Upper lobe of right lung (tissue), 1 donor: ENCODE results near the gene CHP2. TPM values are rescaled to one million over a fixed set of nuclear protein-coding genes. Genes with fewer than 3 reads are reported as not detected.
"Not testable (repeated sequence)": the region's sequence is repeated elsewhere in the genome, so short reads cannot be mapped to it uniquely, and the experiment has no call there.

Source experiments
- ATAC-seq: fragments of 200-7000 bp; cut with Tn5 transposase; one replicate; pipeline ENCODE4 v1.9.1; 2020; ENCODE audit warnings: mild to moderate bottlenecking, moderate library complexity
- DNase-seq: peaks from one replicate; pipeline ENCODE4 v3.0.0-alpha.2; 2020
- H3K27ac ChIP-seq: fragments of 200-600 bp; one replicate; pipeline ENCODE4 v1.8.0; 2022
- H3K27me3 ChIP-seq: fragments of 200-600 bp; one replicate; pipeline ENCODE4 v1.8.0; 2022; ENCODE audit warnings: mild to moderate bottlenecking
- H3K36me3 ChIP-seq: fragments of 200-600 bp; one replicate; pipeline ENCODE4 v1.8.0; 2022
- H3K4me1 ChIP-seq: fragments of 200-600 bp; one replicate; pipeline ENCODE4 v1.8.0; 2022
- H3K4me3 ChIP-seq: fragments of 200-600 bp; one replicate; pipeline ENCODE4 v1.8.0; 2022; ENCODE audit warnings: mild to moderate bottlenecking
- H3K9me3 ChIP-seq: fragments of 200-600 bp; one replicate; pipeline ENCODE4 v1.8.0; 2022
- intact Hi-C: fragments of 100-400 bp; cut with DNase I; formaldehyde crosslinking; loops from one replicate; pipeline ENCODE4 v1.11.0; 2022
- total RNA-seq: library from RNA; stranded (reverse); fragmentation: NEBNext Ultra II Directional; extraction: Animal tissue kit (Norgen Biotek cat#: 25700); gene quantifications from one replicate; pipeline ENCODE4 v1.2.1, GENCODE V29; 2021
- TF ChIP-seq, protein P1 (sequence below): fragments of 200-600 bp; IDR thresholded peaks from one replicate; pipeline ENCODE4 v1.8.0; 2022; ENCODE audit warnings: antibody characterized with exemption
- donor health status: DM: no; HTN: yes; CAD: no; lungs with severe emphysema.

The CHP2 gene
- total RNA-seq, 1 donor from 2014 or later: not detected

DNA sequence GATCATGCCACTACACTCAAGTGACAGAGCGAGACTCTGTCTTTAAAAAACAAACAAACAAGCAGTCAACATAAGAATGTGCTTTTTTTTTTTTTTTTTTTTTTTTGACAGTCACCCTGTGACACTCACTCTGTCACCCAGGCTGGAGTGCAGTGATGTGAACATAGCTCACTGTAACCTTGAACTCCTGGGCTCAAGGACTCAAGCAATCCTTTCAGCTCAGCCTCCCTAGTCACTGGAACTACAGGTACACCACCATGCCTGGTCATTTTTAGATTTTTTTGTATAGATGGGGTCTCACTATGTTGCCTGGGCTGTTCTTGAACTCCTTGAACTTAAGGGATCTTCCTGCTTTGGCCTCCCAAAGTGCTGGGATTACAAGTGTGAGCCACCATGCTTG, 15.3 kb upstream of the CHP2 start:
- ATAC-seq (no peak), DNase-seq (no peak)
- H3K36me3 ChIP-seq: no peaks in the 10 kb centered on the region
- H3K27ac ChIP-seq: no peak overlapping the region
- H3K27me3 ChIP-seq: peaks cover 3% of the 10 kb centered on the region
- TF ChIP-seq, protein P1, sequence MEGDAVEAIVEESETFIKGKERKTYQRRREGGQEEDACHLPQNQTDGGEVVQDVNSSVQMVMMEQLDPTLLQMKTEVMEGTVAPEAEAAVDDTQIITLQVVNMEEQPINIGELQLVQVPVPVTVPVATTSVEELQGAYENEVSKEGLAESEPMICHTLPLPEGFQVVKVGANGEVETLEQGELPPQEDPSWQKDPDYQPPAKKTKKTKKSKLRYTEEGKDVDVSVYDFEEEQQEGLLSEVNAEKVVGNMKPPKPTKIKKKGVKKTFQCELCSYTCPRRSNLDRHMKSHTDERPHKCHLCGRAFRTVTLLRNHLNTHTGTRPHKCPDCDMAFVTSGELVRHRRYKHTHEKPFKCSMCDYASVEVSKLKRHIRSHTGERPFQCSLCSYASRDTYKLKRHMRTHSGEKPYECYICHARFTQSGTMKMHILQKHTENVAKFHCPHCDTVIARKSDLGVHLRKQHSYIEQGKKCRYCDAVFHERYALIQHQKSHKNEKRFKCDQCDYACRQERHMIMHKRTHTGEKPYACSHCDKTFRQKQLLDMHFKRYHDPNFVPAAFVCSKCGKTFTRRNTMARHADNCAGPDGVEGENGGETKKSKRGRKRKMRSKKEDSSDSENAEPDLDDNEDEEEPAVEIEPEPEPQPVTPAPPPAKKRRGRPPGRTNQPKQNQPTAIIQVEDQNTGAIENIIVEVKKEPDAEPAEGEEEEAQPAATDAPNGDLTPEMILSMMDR: no peak
- H3K9me3 ChIP-seq: no peaks in the 10 kb centered on the region
- intact Hi-C loops: no loop called here
- H3K4me3 ChIP-seq: no peak overlapping the region
- H3K4me1 ChIP-seq: no peaks in the 10 kb centered on the region

DNA sequence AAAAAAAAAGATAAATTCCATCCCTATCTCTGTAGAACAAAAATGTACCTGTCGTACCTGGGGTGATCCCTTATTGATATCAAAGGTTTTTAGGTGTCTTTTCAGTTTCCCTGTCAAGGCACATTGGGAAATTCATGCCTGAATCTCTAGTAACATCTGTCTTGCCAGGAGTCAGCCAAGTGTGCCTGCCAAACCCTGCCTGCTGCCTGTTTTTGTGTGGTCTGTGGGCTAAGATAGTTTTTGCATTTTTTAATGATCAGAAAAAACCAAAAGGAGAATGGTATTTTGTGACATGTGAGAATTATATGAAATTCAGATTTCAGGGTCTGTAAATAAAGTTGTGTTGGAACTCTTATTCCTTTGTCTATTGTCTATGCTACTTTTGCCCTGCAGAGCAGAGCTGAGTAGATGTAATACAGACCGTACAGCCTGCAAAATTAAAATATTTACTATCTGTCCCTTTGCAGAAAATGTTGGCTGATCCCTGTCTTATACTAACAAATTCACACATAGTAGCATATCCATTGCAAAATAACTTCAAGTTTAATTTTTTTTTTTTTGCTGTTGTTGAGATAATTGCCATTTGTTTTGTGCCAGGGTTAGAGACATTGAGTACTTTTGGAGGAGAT, 13.0 kb upstream of the CHP2 start:
- Histone ChIP-seq H3K36me3 (no peaks in the 10 kb centered on the region), H3K27ac (no peak overlapping the region), H3K27me3 (peaks cover 3% of the 10 kb centered on the region), H3K9me3 (no peaks in the 10 kb centered on the region), H3K4me3 (no peak overlapping the region), H3K4me1 (no peaks in the 10 kb centered on the region)
- DNase-seq (no peak), ATAC-seq (no peak)
- TF ChIP-seq, protein P1: no peak
- intact Hi-C loops: no loop called here

DNA sequence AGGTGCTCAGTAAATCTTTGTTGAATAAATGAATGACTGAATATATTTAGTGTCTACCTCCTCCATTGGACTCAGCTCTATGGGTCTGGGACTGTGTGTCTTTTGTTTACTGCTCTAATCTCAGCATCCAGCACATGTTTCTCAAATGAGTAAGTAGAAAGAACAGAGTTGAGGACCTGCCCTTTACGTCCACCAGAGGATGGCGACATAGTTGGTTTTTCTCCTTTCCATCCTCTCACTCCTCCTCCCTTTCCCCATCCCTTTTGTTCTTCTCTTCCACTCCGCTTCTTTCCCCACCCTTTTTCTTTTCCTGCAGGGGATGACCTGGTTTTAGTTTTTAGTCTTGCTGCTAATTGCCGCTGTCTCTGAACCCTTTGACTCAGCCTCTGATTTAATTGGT, 12.1 kb upstream of the CHP2 start:
- intact Hi-C loops: no loop called here
- no peak for ATAC-seq
- H3K27me3 ChIP-seq: peaks cover 3% of the 10 kb centered on the region
- H3K4me1 ChIP-seq: no peaks in the 10 kb centered on the region
- H3K4me3 ChIP-seq: no peak overlapping the region
- TF ChIP-seq, protein P1: no peak
- H3K36me3 ChIP-seq: no peaks in the 10 kb centered on the region
- DNase-seq: no peak
- H3K9me3 ChIP-seq: no peaks in the 10 kb centered on the region
- no peak overlapping the region for H3K27ac ChIP-seq

DNA sequence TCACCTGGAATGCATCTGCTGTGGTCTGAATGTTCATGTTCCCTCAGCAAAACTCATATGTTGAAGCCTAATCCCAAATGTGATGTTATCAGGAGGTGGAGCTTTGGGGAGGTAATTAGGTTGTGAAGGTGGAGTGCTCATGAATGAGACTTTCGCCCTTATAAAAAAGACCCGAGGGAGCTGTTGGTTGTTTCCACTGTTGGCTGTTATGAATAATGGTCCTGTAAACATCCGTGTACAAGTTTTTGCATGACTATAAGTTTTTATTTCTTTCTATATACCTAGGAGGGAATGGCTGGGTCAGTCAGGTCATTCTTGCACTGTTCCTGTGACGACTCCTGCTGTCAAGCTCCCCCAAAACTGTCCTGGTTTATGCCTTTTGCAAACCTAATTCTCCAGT, 9.6 kb upstream of the CHP2 start:
- DNase-seq (no peak), ATAC-seq (no peak)
- Histone ChIP-seq H3K36me3 (no peaks in the 10 kb centered on the region), H3K27me3 (no peaks in the 10 kb centered on the region), H3K9me3 (no peaks in the 10 kb centered on the region), H3K4me1 (no peaks in the 10 kb centered on the region), H3K27ac (no peak overlapping the region), H3K4me3 (no peak overlapping the region)
- intact Hi-C loops: no loop called here
- TF ChIP-seq, protein P1: no peak

DNA sequence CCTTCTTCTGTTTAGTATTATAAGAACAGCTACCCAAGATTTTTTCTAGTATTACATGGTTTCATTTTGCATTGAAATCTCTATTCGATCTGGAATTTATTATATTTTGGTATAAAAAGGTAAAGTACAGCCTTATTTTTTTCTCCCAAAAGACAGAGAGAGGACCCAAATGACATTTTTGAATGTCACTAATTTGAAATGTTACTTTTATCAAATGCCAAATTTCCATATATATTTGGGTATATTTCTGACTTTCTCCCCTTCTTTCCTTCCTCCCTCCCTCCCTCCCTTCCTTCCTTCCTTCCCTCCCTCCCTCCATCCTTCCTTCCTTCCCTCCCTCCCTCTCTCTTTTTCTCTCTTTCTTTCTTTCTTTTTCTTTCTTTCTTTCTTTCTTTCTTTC, 6.2 kb upstream of the CHP2 start:
- no peaks in the 10 kb centered on the region for H3K4me1 ChIP-seq
- no peak overlapping the region for H3K4me3 ChIP-seq
- DNase-seq: no peak
- no peaks in the 10 kb centered on the region for H3K9me3 ChIP-seq
- intact Hi-C loops: no loop called here
- peaks cover 6% of the 10 kb centered on the region for H3K27me3 ChIP-seq
- TF ChIP-seq, protein P1: no peak
- no peak overlapping the region for H3K27ac ChIP-seq
- ATAC-seq: no peak
- no peaks in the 10 kb centered on the region for H3K36me3 ChIP-seq

DNA sequence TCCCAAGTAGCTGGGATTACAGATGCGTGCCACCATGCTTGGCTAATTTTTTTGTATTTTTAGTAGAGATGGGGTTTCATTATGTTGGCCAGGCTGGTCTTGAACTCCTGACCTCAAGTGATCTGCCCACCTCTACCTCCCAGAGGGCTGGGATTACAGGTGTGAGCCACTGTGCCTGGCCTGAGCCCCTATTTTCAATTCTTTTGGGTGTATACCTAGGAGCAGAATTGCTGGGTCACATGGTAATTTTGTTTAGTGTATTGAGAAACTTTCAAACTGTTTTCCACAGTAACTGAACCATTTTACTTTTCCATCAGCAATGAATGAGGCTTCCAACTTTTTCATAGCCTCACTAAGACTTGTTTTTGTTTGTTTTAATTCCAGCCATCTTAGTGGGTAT, 3.8 kb upstream of the CHP2 start:
- H3K36me3 ChIP-seq, H3K4me1 ChIP-seq, ATAC-seq, intact Hi-C loops, H3K4me3 ChIP-seq, DNase-seq, H3K27ac ChIP-seq, H3K9me3 ChIP-seq: not testable (repeated sequence)
- peaks cover 30% of the 10 kb centered on the region for H3K27me3 ChIP-seq
